ENCODE results near the gene RAP1A.
A peak's percentile ranks its signal among the peaks of the same experiment; 100 is the strongest.

The RAP1A gene

GRCh38 chr1:111619635-111620440 is at the start of gene RAP1A:
TSS of gene RAP1A (plus strand) at chr1:111619789. CDS start at chr1:111691361, 71,572 bp downstream.
- Histone ChIP-seq H3K4me1 (ENCODE audit: control insufficient read depth, insufficient read depth, low read length) (peaks cover 10% of the 10 kb centered on the region), H3K9me3 (ENCODE audit: control insufficient read depth in 2 of 2, low read length in 2 of 2) (no peaks in the 10 kb centered on the region), H3K27ac (ENCODE audit: low read length) (peak within 1 kb of the TSS; percentile 88), H3K4me3 (ENCODE audit: low read length in 2 of 2) (peak within 1 kb of the TSS; percentile 90 to 93), H3K36me3 (ENCODE audit: control insufficient read depth in 2 of 2, insufficient read depth in 2 of 2, low read length in 2 of 2) (no peaks in the 10 kb centered on the region), H3K9ac (ENCODE audit: low read length in 2 of 2) (peak within 1 kb of the TSS; percentile 91 to 99), H3K27me3 (ENCODE audit: control insufficient read depth in 1 of 2, insufficient read depth in 2 of 2, low read length in 2 of 2) (no peaks in the 10 kb centered on the region)

- H3K9me3 ChIP-seq (ENCODE audit: control insufficient read depth in 2 of 2, low read length in 2 of 2), result no peaks in the 10 kb centered on the region
- no peak overlapping the region for H3K9ac ChIP-seq (ENCODE audit: low read length in 2 of 2)
- H3K27ac ChIP-seq (ENCODE audit: low read length), result peak overlapping the region; percentile 19
- H3K27me3 ChIP-seq (ENCODE audit: control insufficient read depth in 1 of 2, insufficient read depth in 2 of 2, low read length in 2 of 2), result no peaks in the 10 kb centered on the region
- no peaks in the 10 kb centered on the region for H3K36me3 ChIP-seq (ENCODE audit: control insufficient read depth in 2 of 2, insufficient read depth in 2 of 2, low read length in 2 of 2)
- H3K4me3 ChIP-seq (ENCODE audit: low read length in 2 of 2), result no peak overlapping the region
- peaks cover 16% of the 10 kb centered on the region for H3K4me1 ChIP-seq (ENCODE audit: control insufficient read depth, insufficient read depth, low read length)
Measured at GRCh38 chr1:111569913-111570312, 49.7 kb upstream of the RAP1A start.

- Histone ChIP-seq H3K9ac (ENCODE audit: low read length in 2 of 2) (no peak overlapping the region), H3K27ac (ENCODE audit: low read length) (peak overlapping the region; percentile 19), H3K4me1 (ENCODE audit: control insufficient read depth, insufficient read depth, low read length) (peaks cover 16% of the 10 kb centered on the region), H3K36me3 (ENCODE audit: control insufficient read depth in 2 of 2, insufficient read depth in 2 of 2, low read length in 2 of 2) (no peaks in the 10 kb centered on the region), H3K9me3 (ENCODE audit: control insufficient read depth in 2 of 2, low read length in 2 of 2) (no peaks in the 10 kb centered on the region), H3K4me3 (ENCODE audit: low read length in 2 of 2) (no peak overlapping the region), H3K27me3 (ENCODE audit: control insufficient read depth in 1 of 2, insufficient read depth in 2 of 2, low read length in 2 of 2) (no peaks in the 10 kb centered on the region)
Measured at GRCh38 chr1:111570781-111571181, 48.8 kb upstream of the RAP1A start.

- Histone ChIP-seq H3K9me3 (ENCODE audit: control insufficient read depth in 2 of 2, low read length in 2 of 2) (no peaks in the 10 kb centered on the region), H3K27me3 (ENCODE audit: control insufficient read depth in 1 of 2, insufficient read depth in 2 of 2, low read length in 2 of 2) (no peaks in the 10 kb centered on the region), H3K4me1 (ENCODE audit: control insufficient read depth, insufficient read depth, low read length) (peaks cover 16% of the 10 kb centered on the region), H3K36me3 (ENCODE audit: control insufficient read depth in 2 of 2, insufficient read depth in 2 of 2, low read length in 2 of 2) (no peaks in the 10 kb centered on the region), H3K4me3 (ENCODE audit: low read length in 2 of 2) (no peak overlapping the region), H3K27ac (ENCODE audit: low read length) (peak overlapping the region; percentile 19), H3K9ac (ENCODE audit: low read length in 2 of 2) (no peak overlapping the region)
Measured at GRCh38 chr1:111571239-111571638, 48.4 kb upstream of the RAP1A start.

GRCh38 chr1:111571987-111572386 is 47.6 kb upstream of the RAP1A start:
- Histone ChIP-seq H3K9ac (ENCODE audit: low read length in 2 of 2) (no peak overlapping the region), H3K9me3 (ENCODE audit: control insufficient read depth in 2 of 2, low read length in 2 of 2) (no peaks in the 10 kb centered on the region), H3K4me3 (ENCODE audit: low read length in 2 of 2) (no peak overlapping the region), H3K27me3 (ENCODE audit: control insufficient read depth in 1 of 2, insufficient read depth in 2 of 2, low read length in 2 of 2) (no peaks in the 10 kb centered on the region), H3K36me3 (ENCODE audit: control insufficient read depth in 2 of 2, insufficient read depth in 2 of 2, low read length in 2 of 2) (no peaks in the 10 kb centered on the region), H3K27ac (ENCODE audit: low read length) (no peak overlapping the region), H3K4me1 (ENCODE audit: control insufficient read depth, insufficient read depth, low read length) (peaks cover 19% of the 10 kb centered on the region)

GRCh38 chr1:111576547-111576946 is 43.0 kb upstream of the RAP1A start:
- Histone ChIP-seq H3K9ac (ENCODE audit: low read length in 2 of 2) (no peak overlapping the region), H3K36me3 (ENCODE audit: control insufficient read depth in 2 of 2, insufficient read depth in 2 of 2, low read length in 2 of 2) (no peaks in the 10 kb centered on the region), H3K27ac (ENCODE audit: low read length) (no peak overlapping the region)

GRCh38 chr1:111577814-111578213 is 41.8 kb upstream of the RAP1A start:
- H3K27me3 ChIP-seq (ENCODE audit: control insufficient read depth in 1 of 2, insufficient read depth in 2 of 2, low read length in 2 of 2), result no peaks in the 10 kb centered on the region
- no peak overlapping the region for H3K27ac ChIP-seq (ENCODE audit: low read length)
- peaks cover 5% of the 10 kb centered on the region for H3K4me1 ChIP-seq (ENCODE audit: control insufficient read depth, insufficient read depth, low read length)
- H3K4me3 ChIP-seq (ENCODE audit: low read length in 2 of 2), result no peak overlapping the region
- H3K9ac ChIP-seq (ENCODE audit: low read length in 2 of 2), result no peak overlapping the region
- no peaks in the 10 kb centered on the region for H3K36me3 ChIP-seq (ENCODE audit: control insufficient read depth in 2 of 2, insufficient read depth in 2 of 2, low read length in 2 of 2)
- H3K9me3 ChIP-seq (ENCODE audit: control insufficient read depth in 2 of 2, low read length in 2 of 2), result no peaks in the 10 kb centered on the region

More at GRCh38 chr1:111576547-111576946, 43.0 kb upstream of the RAP1A start:
- Histone ChIP-seq H3K27me3 (ENCODE audit: control insufficient read depth in 1 of 2, insufficient read depth in 2 of 2, low read length in 2 of 2) (no peaks in the 10 kb centered on the region), H3K4me1 (ENCODE audit: control insufficient read depth, insufficient read depth, low read length) (peaks cover 11% of the 10 kb centered on the region), H3K4me3 (ENCODE audit: low read length in 2 of 2) (no peak overlapping the region), H3K9me3 (ENCODE audit: control insufficient read depth in 2 of 2, low read length in 2 of 2) (no peaks in the 10 kb centered on the region)

- H3K27me3 ChIP-seq (ENCODE audit: control insufficient read depth in 1 of 2, insufficient read depth in 2 of 2, low read length in 2 of 2), result no peaks in the 10 kb centered on the region
- no peaks in the 10 kb centered on the region for H3K36me3 ChIP-seq (ENCODE audit: control insufficient read depth in 2 of 2, insufficient read depth in 2 of 2, low read length in 2 of 2)
Measured at GRCh38 chr1:111581166-111581565, 38.4 kb upstream of the RAP1A start.

GRCh38 chr1:111582016-111582415 is 37.6 kb upstream of the RAP1A start:
- Histone ChIP-seq H3K27ac (ENCODE audit: low read length) (no peak overlapping the region), H3K4me3 (ENCODE audit: low read length in 2 of 2) (no peak overlapping the region), H3K4me1 (ENCODE audit: control insufficient read depth, insufficient read depth, low read length) (peaks cover 5% of the 10 kb centered on the region), H3K36me3 (ENCODE audit: control insufficient read depth in 2 of 2, insufficient read depth in 2 of 2, low read length in 2 of 2) (no peaks in the 10 kb centered on the region), H3K9ac (ENCODE audit: low read length in 2 of 2) (no peak overlapping the region), H3K9me3 (ENCODE audit: control insufficient read depth in 2 of 2, low read length in 2 of 2) (no peaks in the 10 kb centered on the region), H3K27me3 (ENCODE audit: control insufficient read depth in 1 of 2, insufficient read depth in 2 of 2, low read length in 2 of 2) (no peaks in the 10 kb centered on the region)

More at GRCh38 chr1:111581166-111581565, 38.4 kb upstream of the RAP1A start:
- H3K9me3 ChIP-seq (ENCODE audit: control insufficient read depth in 2 of 2, low read length in 2 of 2), result no peaks in the 10 kb centered on the region
- no peak overlapping the region for H3K27ac ChIP-seq (ENCODE audit: low read length)
- H3K4me3 ChIP-seq (ENCODE audit: low read length in 2 of 2), result no peak overlapping the region
- H3K4me1 ChIP-seq (ENCODE audit: control insufficient read depth, insufficient read depth, low read length), result peaks cover 8% of the 10 kb centered on the region
- no peak overlapping the region for H3K9ac ChIP-seq (ENCODE audit: low read length in 2 of 2)

- Histone ChIP-seq H3K9me3 (ENCODE audit: control insufficient read depth in 2 of 2, low read length in 2 of 2) (no peaks in the 10 kb centered on the region), H3K27me3 (ENCODE audit: control insufficient read depth in 1 of 2, insufficient read depth in 2 of 2, low read length in 2 of 2) (no peaks in the 10 kb centered on the region), H3K9ac (ENCODE audit: low read length in 2 of 2) (no peak overlapping the region), H3K36me3 (ENCODE audit: control insufficient read depth in 2 of 2, insufficient read depth in 2 of 2, low read length in 2 of 2) (no peaks in the 10 kb centered on the region), H3K27ac (ENCODE audit: low read length) (no peak overlapping the region), H3K4me1 (ENCODE audit: control insufficient read depth, insufficient read depth, low read length) (peaks cover 5% of the 10 kb centered on the region), H3K4me3 (ENCODE audit: low read length in 2 of 2) (no peak overlapping the region)
Measured at GRCh38 chr1:111582644-111583618, 36.7 kb upstream of the RAP1A start.

Data from stomach smooth muscle (tissue), 2 donors.